GM18861 (cell line): ENCODE measurements around the gene C4B.
"Not testable (repeated sequence)": the region's sequence is repeated elsewhere in the genome, so short reads cannot be mapped to it uniquely, and the experiment has no call there.

Source experiments
- ATAC-seq: cut with Tn5 transposase; IDR thresholded peaks from one replicate; pipeline ENCODE4 v1.9.1; 2021; ENCODE audit not compliant: unreplicated experiment

Gene C4B

GRCh38 chr6:32014547-32014946, at the start of gene C4B:
TSS of gene C4B (plus strand) at chr6:32014795. CDS start at chr6:32014846, 51 bp downstream.
- ATAC-seq: not testable (repeated sequence)

DNA sequence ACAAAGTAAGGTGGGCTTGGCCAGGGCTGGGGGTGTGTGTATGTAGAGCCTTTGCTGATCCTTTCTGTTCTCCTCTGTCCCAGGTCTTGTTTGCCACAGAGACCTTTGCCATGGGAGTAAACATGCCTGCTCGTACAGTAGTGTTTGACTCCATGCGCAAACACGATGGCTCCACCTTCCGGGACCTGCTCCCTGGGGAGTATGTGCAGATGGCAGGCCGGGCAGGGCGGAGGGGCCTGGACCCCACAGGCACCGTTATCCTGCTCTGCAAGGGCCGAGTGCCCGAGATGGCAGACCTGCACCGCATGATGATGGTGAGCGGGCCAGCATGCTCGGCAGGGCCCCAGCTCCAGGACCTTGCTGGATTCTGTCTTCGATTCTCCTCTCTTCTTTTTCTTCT, 48.9 kb upstream of the C4B start:
- no peak for ATAC-seq

GRCh38 chr6:31966506-31966905, 48.1 kb upstream of the C4B start:
- no peak for ATAC-seq

GRCh38 chr6:31966997-31967925, 47.3 kb upstream of the C4B start:
- no peak for ATAC-seq

GRCh38 chr6:31967926-31968320, 46.7 kb upstream of the C4B start:
- ATAC-seq: no peak

DNA sequence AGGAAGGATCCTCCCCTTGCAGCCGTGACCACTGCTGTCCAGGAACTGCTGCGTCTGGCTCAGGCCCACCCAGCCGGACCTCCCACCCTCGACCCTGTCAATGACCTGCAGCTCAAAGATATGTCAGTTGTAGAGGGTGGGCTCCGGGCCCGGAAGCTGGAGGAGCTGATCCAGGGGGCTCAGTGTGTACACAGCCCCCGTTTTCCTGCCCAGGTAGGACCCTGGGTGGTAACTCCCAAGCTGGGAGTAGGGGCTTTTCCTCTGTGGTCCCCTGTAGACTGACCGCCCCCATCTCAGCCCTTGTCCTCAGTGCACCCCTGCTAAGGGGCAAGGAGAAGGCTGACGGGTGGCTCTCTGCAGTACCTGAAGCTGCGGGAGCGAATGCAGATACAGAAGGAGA, 46.3 kb upstream of the C4B start:
- no peak for ATAC-seq

DNA sequence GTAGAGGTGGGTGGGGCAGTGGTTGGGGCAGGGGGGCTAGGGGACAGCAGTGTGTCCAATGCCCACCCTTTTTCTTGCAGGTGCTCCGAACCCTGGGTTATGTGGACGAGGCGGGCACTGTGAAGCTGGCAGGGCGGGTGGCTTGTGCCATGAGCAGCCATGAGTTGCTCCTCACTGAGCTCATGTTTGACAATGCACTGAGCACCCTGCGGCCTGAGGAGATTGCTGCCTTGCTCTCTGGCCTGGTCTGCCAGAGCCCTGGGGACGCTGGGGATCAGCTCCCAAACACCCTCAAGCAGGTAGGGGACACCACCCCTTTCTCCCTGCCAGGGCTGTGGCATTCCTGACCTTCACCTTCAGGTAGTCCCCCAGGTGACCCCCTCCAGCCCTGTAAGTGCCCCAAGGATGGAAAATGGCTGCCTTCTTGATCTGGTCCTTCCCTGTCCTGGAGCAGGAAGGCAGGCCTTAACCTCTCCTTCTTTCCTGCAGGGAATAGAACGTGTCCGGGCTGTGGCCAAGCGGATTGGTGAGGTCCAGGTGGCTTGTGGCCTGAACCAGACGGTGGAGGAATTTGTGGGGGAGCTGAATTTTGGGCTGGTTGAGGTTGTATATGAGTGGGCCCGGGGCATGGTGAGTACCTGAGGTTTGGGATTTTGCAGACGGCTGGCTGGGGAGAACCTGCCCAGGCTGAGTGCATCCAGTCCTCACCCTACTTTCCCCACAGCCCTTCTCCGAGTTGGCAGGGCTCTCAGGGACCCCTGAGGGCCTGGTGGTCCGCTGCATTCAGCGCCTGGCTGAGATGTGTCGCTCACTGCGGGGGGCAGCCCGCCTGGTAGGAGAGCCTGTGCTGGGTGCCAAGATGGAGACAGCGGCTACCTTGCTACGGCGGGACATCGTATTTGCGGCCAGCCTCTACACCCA, 45.5 kb upstream of the C4B start:
- ATAC-seq: no peak

GRCh38 chr6:31969712-31970603, 44.6 kb upstream of the C4B start:
- ATAC-seq: no peak

DNA sequence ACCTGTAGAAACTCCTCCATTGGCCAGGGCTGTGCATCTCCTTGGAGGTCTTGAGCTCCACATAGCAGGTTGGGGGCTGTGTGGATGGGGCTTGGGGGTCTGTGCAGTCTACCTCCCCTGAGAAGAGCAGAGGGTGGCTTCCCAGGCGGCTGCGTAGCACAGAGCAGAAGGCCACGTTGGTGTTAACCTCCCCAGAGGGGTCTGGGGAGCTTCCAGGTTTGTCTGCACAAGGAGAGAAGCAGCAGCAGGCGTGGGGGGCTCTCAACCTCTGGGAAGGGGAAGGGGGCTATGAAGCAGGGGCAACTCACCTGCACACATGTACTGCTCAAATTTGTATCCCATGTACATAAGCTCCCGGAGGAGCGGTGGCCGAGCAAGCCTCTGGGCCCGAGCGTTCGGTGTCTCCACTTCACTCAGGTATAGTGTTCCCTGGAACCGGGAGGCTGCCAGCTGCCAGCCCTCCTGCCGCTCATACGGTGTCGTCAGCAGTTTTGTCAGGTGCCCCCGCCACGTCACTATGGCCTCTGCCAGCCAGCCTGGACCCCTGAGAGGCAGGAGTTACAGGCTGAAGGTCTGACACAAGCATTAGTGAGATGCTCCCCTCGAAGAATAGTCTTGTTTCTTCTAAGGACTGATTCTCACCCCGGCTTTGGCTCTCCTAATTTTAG, 43.9 kb upstream of the C4B start:
- no peak for ATAC-seq

DNA sequence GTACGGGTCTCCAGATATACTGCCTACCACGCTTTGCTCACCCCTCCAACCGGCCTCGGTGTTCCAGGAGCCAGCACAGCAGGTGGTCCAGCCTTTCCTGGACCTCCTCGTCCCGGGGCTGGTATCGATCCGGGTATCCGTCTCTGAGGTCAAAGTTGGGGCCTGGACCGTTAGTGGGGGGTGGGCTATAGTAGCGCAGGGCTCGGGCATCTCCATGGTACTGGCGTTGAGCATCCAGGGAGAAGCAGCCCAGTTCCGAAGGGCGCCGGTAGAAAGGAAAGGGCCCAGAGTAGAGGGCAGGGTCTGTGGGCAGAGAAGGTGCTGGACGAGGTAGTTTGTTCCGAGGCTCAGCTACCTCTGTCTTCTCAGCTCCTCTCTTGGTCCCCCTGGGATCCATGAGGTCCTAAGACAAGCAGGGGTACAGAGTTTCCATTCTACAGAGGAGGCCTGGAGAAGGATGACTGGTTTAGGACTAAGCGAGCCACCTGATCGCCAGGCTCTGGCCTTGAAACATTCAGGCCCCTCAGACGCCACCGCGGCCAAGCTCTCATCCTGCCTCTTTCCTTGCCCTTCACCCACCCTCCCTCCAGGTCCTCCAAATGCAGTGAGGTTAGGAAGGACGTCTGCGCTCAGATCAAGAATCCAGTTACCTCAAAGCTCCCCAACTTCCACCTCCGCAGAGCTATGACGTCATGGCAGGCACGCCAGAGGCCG, 43.2 kb upstream of the C4B start:
- ATAC-seq: no peak

GRCh38 chr6:31971993-31972708, 42.4 kb upstream of the C4B start, which contains the start of gene DXO:
TSS of gene DXO (minus strand) at chr6:31972138. CDS start at chr6:31971675, 463 bp downstream.
- peak; percentile 76 for ATAC-seq

DNA sequence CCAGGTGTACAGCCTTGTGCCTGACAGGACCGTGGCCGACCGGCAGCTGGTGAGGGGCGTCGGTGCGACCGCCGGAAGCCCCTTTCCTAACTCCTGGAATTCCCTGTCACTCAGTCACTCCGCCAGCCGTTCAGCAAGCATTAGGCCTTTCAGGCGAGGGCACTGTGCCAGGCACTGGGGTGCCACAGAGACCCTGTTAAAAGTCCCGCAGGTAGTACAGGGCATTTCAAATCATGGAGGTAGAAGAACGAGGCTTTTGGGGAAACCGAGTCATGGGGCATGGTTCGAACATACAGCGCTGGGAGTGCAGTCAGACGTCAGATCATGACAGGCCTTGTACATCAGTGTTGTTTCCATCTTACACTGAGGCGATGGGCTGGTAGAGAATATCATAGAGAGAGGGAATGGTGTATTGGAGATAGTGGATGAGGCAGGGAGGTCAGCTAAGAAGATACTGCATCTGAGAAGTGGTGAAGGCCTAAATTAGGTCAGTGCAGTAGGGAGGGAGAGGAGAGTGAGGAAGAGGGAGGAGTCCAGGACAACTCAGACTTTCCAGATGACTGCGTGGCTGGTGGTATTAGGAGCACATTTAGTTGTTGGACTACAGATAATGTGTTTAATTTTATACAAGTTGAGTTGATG, 41.8 kb upstream of the C4B start:
- no peak for ATAC-seq

DNA sequence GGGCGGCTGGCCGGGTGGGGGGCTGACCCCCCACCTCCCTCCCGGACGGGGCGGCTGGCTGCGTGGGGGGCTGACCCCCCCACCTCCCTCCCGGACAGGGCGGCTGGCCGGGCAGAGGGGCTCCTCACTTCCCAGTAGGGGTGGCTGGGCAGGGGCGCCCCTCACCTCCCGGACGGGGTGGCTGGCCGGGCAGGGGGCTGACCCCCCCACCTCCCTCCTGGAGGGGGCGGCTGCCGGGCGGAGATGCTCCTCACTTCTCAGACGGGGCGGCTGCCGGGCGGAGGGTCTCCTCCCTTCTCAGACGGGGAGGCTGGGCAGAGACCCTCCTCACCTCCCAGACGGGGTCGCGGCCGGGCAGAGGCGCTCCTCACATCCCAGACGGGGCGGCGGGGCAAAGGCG, 38.5 kb upstream of the C4B start:
- not testable (repeated sequence) for ATAC-seq

DNA sequence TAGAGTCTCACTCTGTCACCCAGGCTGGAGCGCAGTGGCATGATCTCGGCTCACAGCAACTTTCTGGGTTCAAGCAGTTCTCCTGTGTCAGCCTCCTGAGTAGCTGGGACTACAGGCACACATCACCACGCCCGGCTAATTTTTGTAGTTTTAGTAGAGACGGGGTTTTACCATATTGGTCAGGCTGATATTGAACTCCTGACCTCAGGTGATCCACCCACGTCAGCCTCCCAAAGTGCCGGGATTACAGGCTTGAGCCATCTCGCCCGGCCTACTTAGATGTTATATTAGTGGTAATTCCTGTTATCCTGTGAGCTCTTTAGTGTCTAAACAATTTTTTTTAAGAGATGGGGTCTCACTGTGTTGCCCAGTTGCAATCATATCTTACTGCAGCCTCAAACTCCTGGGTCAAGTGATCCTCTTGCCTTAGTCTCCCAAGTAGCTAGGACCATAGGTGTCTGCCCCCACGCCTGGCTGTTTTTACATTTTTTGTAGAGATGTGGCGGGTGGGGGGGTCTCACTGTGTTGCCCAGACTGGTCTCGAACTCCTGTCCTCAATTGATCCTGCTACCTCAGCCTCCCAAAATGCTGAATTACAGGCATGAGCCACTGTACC, 36.7 kb upstream of the C4B start:
- no peak for ATAC-seq

GRCh38 chr6:31978831-31979230, 35.8 kb upstream of the C4B start:
- ATAC-seq: no peak

GRCh38 chr6:31979238-31979898, 35.2 kb upstream of the C4B start:
- ATAC-seq: no peak

DNA sequence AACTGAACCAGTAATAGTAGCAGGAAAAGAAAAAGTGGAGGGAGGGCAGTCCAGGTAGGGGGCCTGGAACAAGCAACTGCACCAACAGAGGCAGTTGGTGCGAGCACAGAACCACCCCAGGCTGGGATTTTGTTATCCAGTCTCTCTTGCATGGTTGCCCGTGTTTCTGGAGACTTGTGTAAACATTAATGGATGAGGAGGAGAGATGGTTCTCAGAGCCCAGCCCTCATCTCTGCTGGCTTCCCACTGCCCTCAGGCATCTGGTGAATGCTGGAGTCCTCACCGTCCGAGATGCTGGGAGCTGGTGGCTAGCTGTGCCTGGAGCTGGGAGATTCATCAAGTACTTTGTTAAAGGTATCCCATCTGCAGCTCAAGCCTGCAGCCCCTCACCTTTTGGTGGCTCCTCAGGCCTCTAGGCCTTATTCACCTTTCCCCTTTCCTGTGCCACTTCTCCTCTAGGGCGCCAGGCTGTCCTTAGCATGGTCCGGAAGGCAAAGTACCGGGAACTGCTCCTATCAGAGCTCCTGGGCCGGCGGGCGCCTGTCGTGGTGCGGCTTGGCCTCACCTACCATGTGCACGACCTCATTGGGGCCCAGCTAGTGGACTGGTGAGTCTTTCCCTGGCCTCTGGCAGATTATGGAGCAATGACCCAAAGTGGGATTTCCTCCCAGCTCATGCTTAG, 34.3 kb upstream of the C4B start:
- ATAC-seq: not testable (repeated sequence)
